Measurements from ENCODE around the gene TNPO1. TPM values are rescaled to one million over a fixed set of nuclear protein-coding genes. Genes with fewer than 3 reads are reported as not detected.

Gene TNPO1
- total and polyA plus RNA-seq, 4 donors = 5.7 to 95.8 (median 29.2) TPM

DNA sequence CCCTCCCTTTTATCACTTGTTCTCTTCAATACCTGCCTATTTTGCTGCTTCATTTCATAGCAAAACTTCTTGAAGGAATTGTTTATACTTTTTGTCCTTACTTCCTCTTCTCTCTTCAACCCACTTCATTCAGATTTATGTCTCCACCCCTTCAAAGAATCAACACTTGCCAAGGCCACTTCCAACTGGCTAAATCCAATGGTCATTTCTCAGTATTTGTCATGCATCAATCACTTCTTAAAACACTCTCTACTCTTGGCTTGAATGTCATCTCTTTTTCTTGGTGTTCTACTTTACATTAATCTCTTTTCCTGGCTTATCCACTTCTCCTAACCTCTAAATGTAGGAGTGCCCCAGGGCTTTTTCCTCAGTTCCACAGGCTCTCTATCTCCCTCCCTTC, 131.0 kb downstream of the TNPO1 start:
- no peaks in the 10 kb centered on the region for H3K36me3 ChIP-seq (ENCODE audit: control insufficient read depth in 4 of 4, insufficient read depth in 3 of 4, low read depth in 1 of 4, low read length in 3 of 4)
- H3K9me3 ChIP-seq (ENCODE audit: control insufficient read depth in 4 of 4, low read length in 3 of 4) = no peaks in the 10 kb centered on the region
- no peaks in the 10 kb centered on the region for H3K27me3 ChIP-seq (ENCODE audit: control insufficient read depth in 4 of 4, insufficient read depth in 4 of 4, low read length in 3 of 4)
- no peak overlapping the region for H3K27ac ChIP-seq (ENCODE audit: low read depth in 1 of 2, low read length in 2 of 2)
- no peak for DNase-seq (ENCODE audit: low spot score)
- H3K4me3 ChIP-seq (ENCODE audit: low read depth in 1 of 3, low read length in 3 of 3) = no peak overlapping the region
- TF ChIP-seq GABPA (IDR thresholded peaks at IDR 0.05 in 1 of 2, conservative IDR thresholded peaks at IDR 0.05 in 1 of 2) (no peak), HNF4G (IDR thresholded peaks at IDR 0.05) (no peak)
- H3K9ac ChIP-seq (ENCODE audit: low read depth in 1 of 2, low read length in 2 of 2) = no peak overlapping the region
- peaks cover 0 to 2% (median 0%) of the 10 kb centered on the region in 4 donors for H3K4me1 ChIP-seq (ENCODE audit: control insufficient read depth in 4 of 4, insufficient read depth in 4 of 4, low read length in 3 of 4)

DNA sequence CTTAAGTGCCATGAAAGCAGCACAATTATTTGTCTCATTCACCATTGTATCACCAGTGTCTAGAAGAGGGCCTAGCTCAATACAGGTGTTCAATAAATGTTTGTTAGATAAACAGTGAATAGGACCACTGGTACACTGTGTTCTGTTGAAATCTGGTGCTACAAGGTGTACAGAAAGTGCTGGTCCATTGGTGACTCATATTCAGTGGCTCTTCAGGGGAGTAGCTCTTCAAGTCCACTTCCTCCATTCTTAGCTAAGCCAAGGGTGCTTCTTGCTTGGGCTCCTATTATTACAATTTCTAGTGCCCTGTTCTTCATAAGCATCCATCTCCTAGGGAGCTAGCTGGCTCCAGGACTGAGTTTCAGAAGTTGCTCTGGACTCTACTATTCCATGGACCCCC, 133.0 kb downstream of the TNPO1 start:
- DNase-seq (ENCODE audit: low spot score) = no peak
- no peak overlapping the region for H3K27ac ChIP-seq (ENCODE audit: low read depth in 1 of 2, low read length in 2 of 2)

DNA sequence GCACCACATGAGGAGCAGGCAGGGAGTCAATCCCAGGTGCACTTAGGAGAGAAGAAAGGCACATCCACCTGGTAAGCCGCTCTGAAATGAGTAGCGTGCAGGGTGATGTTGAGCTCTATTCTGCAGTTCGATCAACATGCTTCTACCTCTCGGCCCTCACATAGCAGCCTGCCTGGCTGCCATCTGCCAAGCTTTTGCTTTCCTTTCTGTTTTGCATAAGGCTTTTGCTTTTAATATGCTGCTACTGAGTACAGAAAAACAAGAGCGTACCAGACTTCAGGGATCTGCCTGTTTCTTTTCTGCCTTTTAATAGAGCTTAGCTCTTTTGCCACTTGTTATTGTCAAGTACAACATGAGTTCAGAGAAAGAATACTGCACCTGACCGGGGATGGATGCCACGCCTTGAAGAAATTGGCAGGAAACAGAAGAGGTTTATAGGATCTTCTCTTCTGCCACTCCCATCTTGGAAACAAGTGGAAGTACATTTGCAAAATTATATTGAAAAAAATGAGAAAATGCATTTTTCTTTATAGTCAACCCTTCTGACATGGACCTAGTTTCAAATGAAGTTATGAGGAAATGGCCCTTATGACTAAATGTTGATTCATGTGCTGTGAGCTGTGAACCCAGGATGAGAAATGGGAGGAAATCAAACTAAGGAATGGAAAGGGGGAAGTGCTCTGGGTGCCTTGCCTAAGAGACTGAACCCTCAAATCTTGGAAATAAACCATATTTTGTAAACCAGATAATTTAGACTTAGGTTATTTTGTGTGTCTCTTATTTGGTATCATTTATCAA, 135.4 kb downstream of the TNPO1 start:
- Histone ChIP-seq H3K27me3 (ENCODE audit: control insufficient read depth in 4 of 4, insufficient read depth in 4 of 4, low read length in 3 of 4) (no peaks in the 10 kb centered on the region), H3K4me3 (ENCODE audit: low read depth in 1 of 3, low read length in 3 of 3) (no peak overlapping the region), H3K27ac (ENCODE audit: low read depth in 1 of 2, low read length in 2 of 2) (no peak overlapping the region), H3K4me1 (ENCODE audit: control insufficient read depth in 4 of 4, insufficient read depth in 4 of 4, low read length in 3 of 4) (peaks cover 0 to 16% (median 7%) of the 10 kb centered on the region in 4 donors), H3K9ac (ENCODE audit: low read depth in 1 of 2, low read length in 2 of 2) (no peak overlapping the region), H3K9me3 (ENCODE audit: control insufficient read depth in 4 of 4, low read length in 3 of 4) (no peaks in the 10 kb centered on the region), H3K36me3 (ENCODE audit: control insufficient read depth in 4 of 4, insufficient read depth in 3 of 4, low read depth in 1 of 4, low read length in 3 of 4) (no peaks in the 10 kb centered on the region)
- no peak for TF ChIP-seq GABPA (IDR thresholded peaks at IDR 0.05 in 1 of 2, conservative IDR thresholded peaks at IDR 0.05 in 1 of 2)
- TF ChIP-seq, protein P1, sequence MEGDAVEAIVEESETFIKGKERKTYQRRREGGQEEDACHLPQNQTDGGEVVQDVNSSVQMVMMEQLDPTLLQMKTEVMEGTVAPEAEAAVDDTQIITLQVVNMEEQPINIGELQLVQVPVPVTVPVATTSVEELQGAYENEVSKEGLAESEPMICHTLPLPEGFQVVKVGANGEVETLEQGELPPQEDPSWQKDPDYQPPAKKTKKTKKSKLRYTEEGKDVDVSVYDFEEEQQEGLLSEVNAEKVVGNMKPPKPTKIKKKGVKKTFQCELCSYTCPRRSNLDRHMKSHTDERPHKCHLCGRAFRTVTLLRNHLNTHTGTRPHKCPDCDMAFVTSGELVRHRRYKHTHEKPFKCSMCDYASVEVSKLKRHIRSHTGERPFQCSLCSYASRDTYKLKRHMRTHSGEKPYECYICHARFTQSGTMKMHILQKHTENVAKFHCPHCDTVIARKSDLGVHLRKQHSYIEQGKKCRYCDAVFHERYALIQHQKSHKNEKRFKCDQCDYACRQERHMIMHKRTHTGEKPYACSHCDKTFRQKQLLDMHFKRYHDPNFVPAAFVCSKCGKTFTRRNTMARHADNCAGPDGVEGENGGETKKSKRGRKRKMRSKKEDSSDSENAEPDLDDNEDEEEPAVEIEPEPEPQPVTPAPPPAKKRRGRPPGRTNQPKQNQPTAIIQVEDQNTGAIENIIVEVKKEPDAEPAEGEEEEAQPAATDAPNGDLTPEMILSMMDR (IDR thresholded peaks at IDR 0.05; ENCODE audit: low read depth, low read length, missing input control) = no peak
- TF ChIP-seq, protein P2, sequence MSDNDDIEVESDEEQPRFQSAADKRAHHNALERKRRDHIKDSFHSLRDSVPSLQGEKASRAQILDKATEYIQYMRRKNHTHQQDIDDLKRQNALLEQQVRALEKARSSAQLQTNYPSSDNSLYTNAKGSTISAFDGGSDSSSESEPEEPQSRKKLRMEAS (IDR thresholded peaks at IDR 0.05) = no peak
- TF ChIP-seq RAD21 (IDR thresholded peaks at IDR 0.05) = no peak
- TF ChIP-seq RXRA (IDR thresholded peaks at IDR 0.05) = no peak
- no peak for TF ChIP-seq EGR1 (IDR thresholded peaks at IDR 0.05; ENCODE audit: low read depth in 2 of 2)
- TF ChIP-seq, protein P3, sequence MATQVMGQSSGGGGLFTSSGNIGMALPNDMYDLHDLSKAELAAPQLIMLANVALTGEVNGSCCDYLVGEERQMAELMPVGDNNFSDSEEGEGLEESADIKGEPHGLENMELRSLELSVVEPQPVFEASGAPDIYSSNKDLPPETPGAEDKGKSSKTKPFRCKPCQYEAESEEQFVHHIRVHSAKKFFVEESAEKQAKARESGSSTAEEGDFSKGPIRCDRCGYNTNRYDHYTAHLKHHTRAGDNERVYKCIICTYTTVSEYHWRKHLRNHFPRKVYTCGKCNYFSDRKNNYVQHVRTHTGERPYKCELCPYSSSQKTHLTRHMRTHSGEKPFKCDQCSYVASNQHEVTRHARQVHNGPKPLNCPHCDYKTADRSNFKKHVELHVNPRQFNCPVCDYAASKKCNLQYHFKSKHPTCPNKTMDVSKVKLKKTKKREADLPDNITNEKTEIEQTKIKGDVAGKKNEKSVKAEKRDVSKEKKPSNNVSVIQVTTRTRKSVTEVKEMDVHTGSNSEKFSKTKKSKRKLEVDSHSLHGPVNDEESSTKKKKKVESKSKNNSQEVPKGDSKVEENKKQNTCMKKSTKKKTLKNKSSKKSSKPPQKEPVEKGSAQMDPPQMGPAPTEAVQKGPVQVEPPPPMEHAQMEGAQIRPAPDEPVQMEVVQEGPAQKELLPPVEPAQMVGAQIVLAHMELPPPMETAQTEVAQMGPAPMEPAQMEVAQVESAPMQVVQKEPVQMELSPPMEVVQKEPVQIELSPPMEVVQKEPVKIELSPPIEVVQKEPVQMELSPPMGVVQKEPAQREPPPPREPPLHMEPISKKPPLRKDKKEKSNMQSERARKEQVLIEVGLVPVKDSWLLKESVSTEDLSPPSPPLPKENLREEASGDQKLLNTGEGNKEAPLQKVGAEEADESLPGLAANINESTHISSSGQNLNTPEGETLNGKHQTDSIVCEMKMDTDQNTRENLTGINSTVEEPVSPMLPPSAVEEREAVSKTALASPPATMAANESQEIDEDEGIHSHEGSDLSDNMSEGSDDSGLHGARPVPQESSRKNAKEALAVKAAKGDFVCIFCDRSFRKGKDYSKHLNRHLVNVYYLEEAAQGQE (IDR thresholded peaks at IDR 0.05) = no peak
- TF ChIP-seq, protein P4, sequence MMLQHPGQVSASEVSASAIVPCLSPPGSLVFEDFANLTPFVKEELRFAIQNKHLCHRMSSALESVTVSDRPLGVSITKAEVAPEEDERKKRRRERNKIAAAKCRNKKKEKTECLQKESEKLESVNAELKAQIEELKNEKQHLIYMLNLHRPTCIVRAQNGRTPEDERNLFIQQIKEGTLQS (IDR thresholded peaks at IDR 0.05) = no peak
- no peak for TF ChIP-seq NR2F2 (IDR thresholded peaks at IDR 0.05)
- TF ChIP-seq SP1 (IDR thresholded peaks at IDR 0.05) = no peak
- no peak for TF ChIP-seq HNF4G (IDR thresholded peaks at IDR 0.05)
- no peak for TF ChIP-seq FOXA2 (IDR thresholded peaks at IDR 0.05)
- TF ChIP-seq, protein P5, sequence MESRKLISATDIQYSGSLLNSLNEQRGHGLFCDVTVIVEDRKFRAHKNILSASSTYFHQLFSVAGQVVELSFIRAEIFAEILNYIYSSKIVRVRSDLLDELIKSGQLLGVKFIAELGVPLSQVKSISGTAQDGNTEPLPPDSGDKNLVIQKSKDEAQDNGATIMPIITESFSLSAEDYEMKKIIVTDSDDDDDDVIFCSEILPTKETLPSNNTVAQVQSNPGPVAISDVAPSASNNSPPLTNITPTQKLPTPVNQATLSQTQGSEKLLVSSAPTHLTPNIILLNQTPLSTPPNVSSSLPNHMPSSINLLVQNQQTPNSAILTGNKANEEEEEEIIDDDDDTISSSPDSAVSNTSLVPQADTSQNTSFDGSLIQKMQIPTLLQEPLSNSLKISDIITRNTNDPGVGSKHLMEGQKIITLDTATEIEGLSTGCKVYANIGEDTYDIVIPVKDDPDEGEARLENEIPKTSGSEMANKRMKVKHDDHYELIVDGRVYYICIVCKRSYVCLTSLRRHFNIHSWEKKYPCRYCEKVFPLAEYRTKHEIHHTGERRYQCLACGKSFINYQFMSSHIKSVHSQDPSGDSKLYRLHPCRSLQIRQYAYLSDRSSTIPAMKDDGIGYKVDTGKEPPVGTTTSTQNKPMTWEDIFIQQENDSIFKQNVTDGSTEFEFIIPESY (IDR thresholded peaks at IDR 0.05) = no peak
- no peak for TF ChIP-seq YY1 (IDR thresholded peaks at IDR 0.05)
- TF ChIP-seq TAF1 (conservative IDR thresholded peaks at IDR 0.05) = no peak
- TF ChIP-seq HNF4A (conservative IDR thresholded peaks at IDR 0.05) = no peak
- no peak for TF ChIP-seq FOXA1 (IDR thresholded peaks at IDR 0.05)
- WGBS = 91% methylated on average over 7 of the region's 7 CpGs
- DNase-seq (ENCODE audit: low spot score) = no peak

More for the DNA sequence above, 133.0 kb downstream of the TNPO1 start:
- Histone ChIP-seq H3K4me1 (ENCODE audit: control insufficient read depth in 4 of 4, insufficient read depth in 4 of 4, low read length in 3 of 4) (peaks cover 0 to 2% (median 0%) of the 10 kb centered on the region in 4 donors), H3K36me3 (ENCODE audit: control insufficient read depth in 4 of 4, insufficient read depth in 3 of 4, low read depth in 1 of 4, low read length in 3 of 4) (no peaks in the 10 kb centered on the region), H3K27me3 (ENCODE audit: control insufficient read depth in 4 of 4, insufficient read depth in 4 of 4, low read length in 3 of 4) (no peaks in the 10 kb centered on the region), H3K9me3 (ENCODE audit: control insufficient read depth in 4 of 4, low read length in 3 of 4) (no peaks in the 10 kb centered on the region), H3K4me3 (ENCODE audit: low read depth in 1 of 3, low read length in 3 of 3) (no peak overlapping the region), H3K9ac (ENCODE audit: low read depth in 1 of 2, low read length in 2 of 2) (no peak overlapping the region)
- TF ChIP-seq JUND (IDR thresholded peaks at IDR 0.05) = no peak
